Lung (tissue), 12 donors: ENCODE results near the gene CD24. TPM values are rescaled to one million over a fixed set of nuclear protein-coding genes. Genes with fewer than 3 reads are reported as not detected.

Experiments
- ATAC-seq: fragments of 200-7000 bp; cut with Tn5 transposase; one replicate; pipeline ENCODE4 v1.9.1; 2020; ENCODE audit warnings: moderate number of reproducible peaks; ENCODE audit not compliant: insufficient read depth, low FRiP score
- DNase-seq, 3 donors: peaks; one replicate each; pipeline ENCODE4 v3.0.0-alpha.2; 2013 to 2017
- H3K27ac ChIP-seq, 2 donors: one replicate each; pipeline ENCODE4 v1.5.1; 2013; ENCODE audit warnings: mild to moderate bottlenecking in 2 of 2, moderate library complexity in 2 of 2, control low read depth in 1 of 2, inconsistent platforms in 1 of 2, low read depth in 1 of 2, low read length in 1 of 2
- H3K27me3 ChIP-seq, 3 donors: one replicate each; pipeline ENCODE4 v1.5.1; 2013; ENCODE audit warnings: low read length in 2 of 3; ENCODE audit not compliant: control insufficient read depth in 3 of 3, insufficient read depth in 3 of 3
- H3K36me3 ChIP-seq, 4 donors: one replicate each; pipeline ENCODE4 v1.5.1; 2013; ENCODE audit warnings: low read length in 4 of 4, mild to moderate bottlenecking in 1 of 4, moderate library complexity in 1 of 4; ENCODE audit not compliant: control insufficient read depth in 4 of 4, insufficient read depth in 4 of 4
- H3K4me1 ChIP-seq, 5 donors: one replicate each; pipeline ENCODE4 v1.5.1; 2013; ENCODE audit warnings: low read length in 5 of 5, mild to moderate bottlenecking in 2 of 5, moderate library complexity in 1 of 5; ENCODE audit not compliant: control insufficient read depth in 5 of 5, insufficient read depth in 5 of 5
- H3K4me3 ChIP-seq: one replicate; pipeline ENCODE4 v1.5.1; 2013; ENCODE audit warnings: mild to moderate bottlenecking, control low read depth, moderate library complexity
- H3K9ac ChIP-seq, 2 donors: one replicate each; pipeline ENCODE4 v1.5.1; 2013; ENCODE audit warnings: low read length in 2 of 2, control low read depth in 1 of 2; ENCODE audit not compliant: insufficient read depth in 1 of 2
- H3K9me3 ChIP-seq, 4 donors: one replicate each; pipeline ENCODE4 v1.5.1; 2013; ENCODE audit warnings: low read length in 3 of 4, mild to moderate bottlenecking in 1 of 4, moderate library complexity in 1 of 4; ENCODE audit not compliant: control insufficient read depth in 4 of 4, insufficient read depth in 3 of 4
- WGBS, 2 donors: extraction: QIAGEN DNeasy Blood & Tissue Kit; methylation state at CpG; one replicate each; pipeline ENCODE4 v1.1.7; 2013; 5-methylcytosine and 5-hydroxymethylcytosine counted together
- polyA plus RNA-seq, 2 donors: library from polyadenylated mRNA; stranded (reverse); fragments of 200-250 nt; gene quantifications; one replicate each; pipeline ENCODE4 v1.2.1, GENCODE V29; 2013
- total RNA-seq, 2 donors: library from RNA; depleted of rRNA in 1 of 2; stranded (reverse); fragments of >200 nt in 1 of 2; gene quantifications; one replicate each; pipeline ENCODE4 v1.2.1, GENCODE V29; 2014 to 2021
- TF ChIP-seq, protein P1 (sequence below): IDR thresholded peaks from 2 replicates; pipeline ENCODE4 v1.5.1; 2012; ENCODE audit warnings: mild to moderate bottlenecking; ENCODE audit errors: control extremely low read depth, extremely low read depth
- donor health status: control.
- donor health status: control.
- donor health status: Bipolar disorder and iron deficiency.
- donor health status: healthy.
- donor health status: DM: yes; HTN: yes; CAD: no.

CD24 gene
- total and polyA plus RNA-seq, 4 donors, result 44.9 to 155 (median 62.4) TPM

DNA sequence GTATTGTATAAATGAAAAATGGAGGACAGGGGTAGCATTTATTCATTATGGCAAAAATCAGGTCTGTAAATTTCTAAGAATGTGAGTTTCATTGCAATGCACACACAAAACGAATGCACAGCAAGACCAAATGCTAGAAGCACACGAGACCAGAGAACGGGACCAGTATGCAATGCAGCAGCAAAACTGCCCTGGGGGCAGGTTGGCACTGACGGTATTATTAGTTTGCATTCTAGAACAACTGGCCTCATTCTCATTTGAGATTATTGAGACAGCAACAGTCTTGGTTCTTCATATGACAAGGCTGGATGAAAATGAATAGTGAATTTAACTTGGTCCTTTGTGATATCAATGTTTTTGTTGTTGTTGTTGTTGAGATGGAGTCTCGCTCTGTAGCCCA lies 44.5 kb upstream of the CD24 start:
- WGBS, 2 donors, result 94 to 95% methylated on average over 5 of the region's 5 CpGs
- TF ChIP-seq, protein P1, sequence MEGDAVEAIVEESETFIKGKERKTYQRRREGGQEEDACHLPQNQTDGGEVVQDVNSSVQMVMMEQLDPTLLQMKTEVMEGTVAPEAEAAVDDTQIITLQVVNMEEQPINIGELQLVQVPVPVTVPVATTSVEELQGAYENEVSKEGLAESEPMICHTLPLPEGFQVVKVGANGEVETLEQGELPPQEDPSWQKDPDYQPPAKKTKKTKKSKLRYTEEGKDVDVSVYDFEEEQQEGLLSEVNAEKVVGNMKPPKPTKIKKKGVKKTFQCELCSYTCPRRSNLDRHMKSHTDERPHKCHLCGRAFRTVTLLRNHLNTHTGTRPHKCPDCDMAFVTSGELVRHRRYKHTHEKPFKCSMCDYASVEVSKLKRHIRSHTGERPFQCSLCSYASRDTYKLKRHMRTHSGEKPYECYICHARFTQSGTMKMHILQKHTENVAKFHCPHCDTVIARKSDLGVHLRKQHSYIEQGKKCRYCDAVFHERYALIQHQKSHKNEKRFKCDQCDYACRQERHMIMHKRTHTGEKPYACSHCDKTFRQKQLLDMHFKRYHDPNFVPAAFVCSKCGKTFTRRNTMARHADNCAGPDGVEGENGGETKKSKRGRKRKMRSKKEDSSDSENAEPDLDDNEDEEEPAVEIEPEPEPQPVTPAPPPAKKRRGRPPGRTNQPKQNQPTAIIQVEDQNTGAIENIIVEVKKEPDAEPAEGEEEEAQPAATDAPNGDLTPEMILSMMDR, result no peak
- H3K9me3 ChIP-seq, result no peaks in the 10 kb centered on the region

DNA sequence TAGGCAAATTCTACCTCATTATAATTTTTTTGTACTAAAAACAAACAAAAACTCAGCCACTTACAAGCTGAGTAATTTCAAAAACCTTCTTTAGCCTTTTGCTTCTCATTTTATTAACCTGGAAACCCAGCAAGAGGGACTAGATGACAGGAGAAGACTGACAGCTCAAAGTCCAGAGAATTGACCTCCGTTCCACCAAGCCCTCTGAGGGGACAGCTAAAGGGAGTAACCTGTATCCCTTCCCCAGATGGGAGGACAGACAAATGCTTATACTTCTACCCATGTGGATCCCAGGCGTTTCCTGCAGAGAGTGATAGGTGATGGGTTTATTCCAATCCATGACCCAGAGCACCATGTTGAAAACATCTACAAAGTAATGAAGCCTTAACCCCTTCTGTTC lies 35.0 kb upstream of the CD24 start:
- Histone ChIP-seq H3K36me3 (no peaks in the 10 kb centered on the region), H3K4me3 (no peak overlapping the region), H3K9ac (no peak overlapping the region), H3K27ac (no peak overlapping the region), H3K4me1 (no peaks in the 10 kb centered on the region), H3K9me3 (no peaks in the 10 kb centered on the region), H3K27me3 (no peaks in the 10 kb centered on the region)
- TF ChIP-seq, protein P1, result no peak
- no peak for DNase-seq
- no peak for ATAC-seq
- WGBS, 2 donors, result 69 to 84% methylated on average over 2 of the region's 2 CpGs

More for the DNA sequence above, 44.5 kb upstream of the CD24 start:
- ATAC-seq, result no peak
- Histone ChIP-seq H3K4me3 (no peak overlapping the region), H3K4me1 (no peaks in the 10 kb centered on the region), H3K27me3 (no peaks in the 10 kb centered on the region), H3K9ac (no peak overlapping the region), H3K36me3 (no peaks in the 10 kb centered on the region), H3K27ac (no peak overlapping the region)
- DNase-seq, result no peak

DNA sequence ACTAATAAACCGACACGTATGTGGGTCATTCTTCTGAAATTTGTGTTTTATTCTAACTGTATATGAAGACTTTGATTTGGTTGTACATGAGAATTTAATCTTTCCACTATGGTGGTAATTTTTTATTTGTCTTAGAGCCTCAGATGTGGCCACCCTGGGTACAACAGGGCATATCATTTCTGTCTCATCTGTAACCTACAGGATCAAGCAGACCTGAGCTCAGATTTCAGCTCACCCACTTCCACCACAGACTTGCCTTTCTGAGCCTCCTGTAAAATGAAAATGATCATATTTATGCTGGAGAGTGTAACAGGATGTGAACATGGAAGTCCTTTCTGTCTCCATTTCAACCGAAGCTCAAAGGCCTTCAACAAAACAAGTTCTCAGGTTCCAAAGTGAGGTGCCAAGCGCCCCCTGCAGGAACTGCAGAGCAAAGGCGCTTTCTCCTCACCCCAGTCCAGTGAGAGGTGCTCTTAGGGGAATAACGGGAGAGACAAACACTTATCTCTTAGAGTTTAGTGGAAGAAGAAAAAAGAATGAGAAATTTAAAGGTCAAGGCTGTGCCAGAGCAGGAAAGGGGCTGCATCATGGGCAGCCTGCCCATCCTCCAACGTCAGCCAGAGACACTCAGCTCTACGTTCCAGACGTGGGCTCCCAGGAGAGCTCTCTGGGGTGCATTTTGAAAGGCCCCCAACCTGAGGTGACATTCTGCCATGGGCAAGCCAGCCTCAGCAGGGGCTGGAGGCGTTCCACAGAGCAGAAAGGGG lies 23.0 kb upstream of the CD24 start:
- H3K36me3 ChIP-seq, result no peaks in the 10 kb centered on the region
- H3K4me3 ChIP-seq, result no peak overlapping the region
- TF ChIP-seq, protein P1, result peak; percentile 30
- ATAC-seq (no peak), DNase-seq (peak; percentile 43 to 61 (median 59))
- 44 to 50% methylated on average over 10 of the region's 10 CpGs for WGBS, 2 donors
- H3K4me1 ChIP-seq, result no peaks in the 10 kb centered on the region
- no peak overlapping the region for H3K27ac ChIP-seq
- no peaks in the 10 kb centered on the region for H3K27me3 ChIP-seq
- peaks cover 0 to 2% (median 0%) of the 10 kb centered on the region in 4 donors for H3K9me3 ChIP-seq
- no peak overlapping the region for H3K9ac ChIP-seq
